HG03045 (cell line): ENCODE measurements around the gene CTCF.

ENCODE experiments used
- ATAC-seq: cut with Tn5 transposase; IDR thresholded peaks from one replicate; pipeline ENCODE4 v1.9.1; 2021; ENCODE audit warnings: mild to moderate bottlenecking, moderate library complexity; ENCODE audit not compliant: unreplicated experiment

Gene CTCF

DNA sequence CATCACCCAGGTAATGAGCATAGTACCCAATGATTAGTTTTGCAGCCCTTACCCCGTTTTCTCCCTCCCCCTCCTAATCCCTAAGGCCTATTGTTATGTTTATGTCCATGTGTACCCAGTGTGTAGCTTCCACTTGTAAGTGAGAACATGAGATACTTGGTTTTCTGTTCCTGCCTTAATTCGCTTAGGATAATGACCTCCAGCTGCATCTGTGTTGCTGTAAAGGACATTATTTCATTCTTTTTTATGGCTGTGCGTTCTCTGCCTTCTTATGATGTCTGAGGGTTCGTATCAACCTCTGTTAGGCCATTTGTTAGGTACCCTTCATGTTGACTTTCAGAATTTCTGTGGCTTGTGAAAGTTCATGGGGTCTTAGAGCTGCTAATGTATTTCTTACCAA lies 31.0 kb downstream of the CTCF start:
- no peak for ATAC-seq

DNA sequence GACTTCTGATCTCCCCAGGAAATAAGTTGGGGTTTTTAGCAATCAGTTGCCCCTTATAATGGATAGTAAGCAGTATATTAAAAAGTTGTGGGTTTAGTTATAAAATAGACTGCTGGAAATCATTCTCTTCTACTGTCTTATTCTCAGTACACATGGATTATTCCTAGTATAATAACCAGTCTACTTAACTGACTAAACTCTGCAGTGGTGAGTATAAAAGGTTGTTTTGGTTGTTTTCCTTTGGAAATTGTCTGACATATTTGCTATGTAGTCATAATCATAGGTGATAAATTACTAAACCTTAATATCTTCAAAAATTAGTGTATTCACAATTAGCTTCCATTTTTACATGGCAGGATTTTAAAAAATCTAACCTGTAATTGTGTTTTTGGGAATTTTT lies 31.4 kb downstream of the CTCF start:
- ATAC-seq: no peak

DNA sequence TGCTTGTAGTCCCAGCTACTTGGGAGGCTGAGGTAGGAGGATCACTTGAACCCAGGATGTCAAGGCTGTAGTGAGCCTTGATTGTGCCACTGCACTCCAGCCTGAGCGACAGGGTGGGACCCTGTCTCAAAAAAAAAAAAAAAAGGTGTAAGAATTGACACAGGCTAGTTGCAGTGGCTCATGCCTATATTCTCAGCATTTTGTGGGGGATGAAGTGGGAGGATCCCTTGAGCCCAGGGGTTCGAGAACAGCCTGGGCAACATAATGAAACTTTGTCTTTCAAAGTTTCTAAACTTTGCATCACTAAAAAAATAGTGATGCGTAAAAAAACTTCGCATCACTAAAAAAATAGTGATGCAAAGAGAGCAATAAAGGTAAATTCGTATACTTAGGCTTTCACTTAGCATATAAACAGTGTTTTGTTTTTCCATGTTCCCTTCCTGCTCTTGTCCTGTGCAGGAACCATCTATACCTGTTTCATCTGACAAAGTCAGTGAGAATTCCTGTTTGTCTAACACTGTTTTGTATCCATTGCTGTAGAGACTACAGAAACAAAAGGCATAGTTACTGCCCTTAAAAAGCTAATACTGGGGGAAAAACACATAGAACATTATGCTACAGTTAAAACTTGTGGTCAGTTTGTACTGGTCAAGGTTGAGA lies 32.1 kb downstream of the CTCF start:
- ATAC-seq: no peak

DNA sequence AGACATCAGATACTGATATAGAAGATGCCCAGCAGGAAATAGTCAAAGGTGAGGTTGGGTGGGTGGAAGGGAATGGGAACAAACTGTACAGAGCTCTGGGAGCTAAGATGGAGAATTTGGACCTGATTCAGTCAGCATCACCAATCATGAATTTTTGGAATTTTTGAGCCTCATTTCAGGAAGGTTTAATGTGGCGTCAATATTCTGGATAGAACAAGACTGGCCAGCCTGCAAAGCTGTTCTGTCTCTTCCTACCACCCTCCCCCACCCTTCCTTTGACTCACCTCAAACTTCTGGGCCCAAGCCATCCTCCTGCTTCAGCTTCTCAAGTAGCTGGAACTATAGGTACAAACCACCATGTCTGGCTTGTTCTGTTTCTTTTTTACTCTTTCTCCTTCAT lies 32.6 kb downstream of the CTCF start:
- ATAC-seq: no peak

- no peak for ATAC-seq
Measured at GRCh38 chr16:67598527-67598926, 36.2 kb downstream of the CTCF start.

DNA sequence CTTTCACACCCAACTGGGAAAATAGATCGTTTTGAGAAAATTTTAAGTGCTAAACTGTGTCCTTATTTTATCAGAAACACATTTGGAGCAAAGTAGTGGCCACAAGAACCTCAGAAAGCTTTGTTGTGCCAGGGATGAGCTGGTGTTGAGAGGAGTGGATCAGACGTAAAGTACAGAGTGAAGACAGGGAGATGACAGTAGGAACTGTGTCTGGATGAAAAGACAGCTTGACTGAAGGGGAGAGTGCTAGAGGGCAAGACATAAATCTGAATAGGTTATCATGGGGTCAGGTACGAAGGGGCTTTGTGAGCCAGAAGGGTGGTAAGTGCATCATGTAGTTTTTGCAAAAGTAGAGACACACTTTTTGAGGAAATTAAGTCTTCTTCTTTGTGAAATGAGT lies 43.3 kb downstream of the CTCF start:
- ATAC-seq: no peak

GRCh38 chr16:67606632-67607031 lies 44.3 kb downstream of the CTCF start:
- no peak for ATAC-seq

DNA sequence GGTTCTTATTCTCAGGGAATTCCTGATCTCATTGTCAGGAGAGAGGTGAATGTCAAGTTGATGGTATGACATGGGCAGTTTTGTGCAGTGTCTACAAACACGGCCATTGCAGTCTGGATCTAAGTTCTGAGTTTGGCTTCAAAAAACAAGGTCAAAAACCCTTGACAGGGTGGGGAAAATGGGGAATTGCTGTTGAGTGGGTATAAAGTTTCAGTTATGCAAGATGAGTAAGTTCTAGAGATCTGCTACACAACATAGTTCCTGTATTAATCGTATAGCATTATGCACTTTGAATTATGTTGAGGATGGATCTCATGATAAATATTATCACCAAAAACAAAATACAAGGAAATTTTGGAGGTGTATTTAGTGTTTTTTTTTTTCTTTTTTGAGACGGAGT lies 46.0 kb downstream of the CTCF start:
- ATAC-seq: no peak

DNA sequence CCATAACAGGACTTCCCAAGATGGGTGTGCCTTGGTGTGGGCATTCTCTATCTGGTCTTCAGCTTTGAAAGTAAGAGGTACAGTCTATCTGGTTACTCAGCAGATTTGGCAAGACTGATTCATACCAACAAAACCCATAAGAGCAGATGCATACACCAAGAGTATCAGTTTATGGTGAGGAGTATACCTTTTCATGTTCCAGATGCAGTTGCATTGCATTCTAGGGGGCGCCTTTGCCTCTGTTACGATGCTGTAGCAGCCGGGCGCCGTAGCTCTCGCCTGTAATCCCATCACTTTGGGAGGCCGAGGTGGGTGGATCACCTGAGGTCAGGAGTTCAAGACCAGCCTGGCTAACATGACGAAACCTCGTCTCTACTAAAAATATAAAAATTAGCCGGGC lies 51.5 kb downstream of the CTCF start:
- ATAC-seq: no peak

DNA sequence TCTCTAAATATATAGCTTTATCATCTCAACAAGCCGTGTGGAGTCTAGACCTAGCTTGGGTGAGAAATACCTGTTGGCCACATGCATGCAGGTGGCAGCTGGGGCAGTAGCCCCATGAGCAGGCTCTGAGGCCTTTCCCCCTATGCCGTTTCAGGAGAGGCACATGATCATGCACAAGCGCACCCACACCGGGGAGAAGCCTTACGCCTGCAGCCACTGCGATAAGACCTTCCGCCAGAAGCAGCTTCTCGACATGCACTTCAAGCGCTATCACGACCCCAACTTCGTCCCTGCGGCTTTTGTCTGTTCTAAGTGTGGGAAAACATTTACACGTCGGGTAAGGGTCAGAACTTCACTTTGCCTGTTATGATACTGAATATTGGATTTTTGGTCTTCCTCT lies 65.9 kb downstream of the CTCF start:
- no peak for ATAC-seq

GRCh38 chr16:67632415-67633172 lies 70.3 kb downstream of the CTCF start:
- no peak for ATAC-seq

DNA sequence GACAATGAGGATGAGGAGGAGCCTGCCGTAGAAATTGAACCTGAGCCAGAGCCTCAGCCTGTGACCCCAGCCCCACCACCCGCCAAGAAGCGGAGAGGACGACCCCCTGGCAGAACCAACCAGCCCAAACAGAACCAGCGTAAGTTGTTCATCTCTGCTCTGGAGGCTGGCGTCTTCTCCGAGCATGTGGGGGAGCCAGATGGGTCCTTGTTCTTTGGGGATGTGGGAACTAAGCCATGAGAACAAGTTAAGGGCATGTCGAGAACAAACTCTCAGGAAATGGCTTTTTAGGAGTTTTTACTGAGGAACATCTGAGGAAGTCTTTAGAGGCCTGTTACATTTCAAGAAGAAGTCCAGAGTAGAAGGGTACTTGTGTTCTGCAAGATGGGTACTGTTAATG lies 74.4 kb downstream of the CTCF start:
- ATAC-seq: no peak

GRCh38 chr16:67637625-67638024 lies 75.3 kb downstream of the CTCF start:
- no peak for ATAC-seq

- ATAC-seq: no peak
Measured at GRCh38 chr16:67641779-67642708, 79.7 kb downstream of the CTCF start.

DNA sequence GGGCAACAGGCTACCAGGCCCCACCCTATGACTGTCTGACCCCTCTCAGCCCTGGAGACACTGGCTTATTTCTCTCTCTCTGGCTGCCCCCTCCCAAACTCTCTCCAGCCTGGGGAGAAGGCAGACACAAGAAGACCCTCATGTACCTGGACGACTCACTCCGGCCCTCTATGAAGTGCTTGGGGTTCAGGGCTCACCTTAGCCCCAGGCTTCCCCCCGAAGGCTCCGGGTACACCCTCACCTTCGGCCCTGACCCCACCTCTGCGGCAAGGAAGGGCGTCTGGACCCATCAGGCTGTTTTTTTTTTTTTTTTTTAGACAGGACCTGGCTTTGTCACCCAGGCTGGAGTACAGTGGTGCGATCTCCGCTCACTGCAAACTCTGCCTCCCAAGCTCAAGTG lies 81.7 kb downstream of the CTCF start:
- no peak for ATAC-seq

DNA sequence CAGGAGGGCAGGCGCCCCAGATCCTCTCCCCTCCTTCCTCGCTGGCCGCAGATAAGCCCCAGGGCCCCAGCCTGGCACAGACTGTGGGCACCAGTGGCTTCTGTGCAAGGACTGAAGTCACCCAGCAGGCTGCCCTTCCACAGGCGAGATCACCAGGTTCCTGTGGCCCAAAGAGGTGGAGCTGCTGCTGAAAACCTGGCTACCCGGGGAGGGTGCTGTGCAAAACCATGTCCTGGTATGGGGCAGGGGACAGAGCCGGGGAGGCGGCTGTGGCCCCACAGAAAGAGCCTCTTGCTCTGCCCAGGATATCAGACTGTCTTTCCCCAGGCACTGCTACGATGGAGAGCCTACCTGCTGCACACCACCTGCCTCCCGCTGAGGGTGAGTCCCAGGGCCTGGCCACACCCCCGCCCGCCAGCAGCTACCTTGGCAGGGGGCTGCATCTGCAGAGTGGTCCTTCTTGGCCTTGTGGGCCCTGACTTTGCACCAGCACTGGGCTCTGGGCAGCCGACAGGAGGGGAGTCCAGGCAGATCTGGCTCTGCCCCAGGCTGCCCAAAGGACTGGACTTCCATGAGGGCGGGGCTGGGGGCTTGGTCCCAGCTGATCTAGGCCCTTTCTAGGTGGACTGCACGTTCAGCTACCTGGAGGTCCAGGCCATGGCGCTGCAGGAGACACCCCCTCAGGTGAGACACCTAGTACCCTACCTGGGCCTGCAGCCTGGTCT lies 83.2 kb downstream of the CTCF start:
- ATAC-seq: peak; percentile 9

DNA sequence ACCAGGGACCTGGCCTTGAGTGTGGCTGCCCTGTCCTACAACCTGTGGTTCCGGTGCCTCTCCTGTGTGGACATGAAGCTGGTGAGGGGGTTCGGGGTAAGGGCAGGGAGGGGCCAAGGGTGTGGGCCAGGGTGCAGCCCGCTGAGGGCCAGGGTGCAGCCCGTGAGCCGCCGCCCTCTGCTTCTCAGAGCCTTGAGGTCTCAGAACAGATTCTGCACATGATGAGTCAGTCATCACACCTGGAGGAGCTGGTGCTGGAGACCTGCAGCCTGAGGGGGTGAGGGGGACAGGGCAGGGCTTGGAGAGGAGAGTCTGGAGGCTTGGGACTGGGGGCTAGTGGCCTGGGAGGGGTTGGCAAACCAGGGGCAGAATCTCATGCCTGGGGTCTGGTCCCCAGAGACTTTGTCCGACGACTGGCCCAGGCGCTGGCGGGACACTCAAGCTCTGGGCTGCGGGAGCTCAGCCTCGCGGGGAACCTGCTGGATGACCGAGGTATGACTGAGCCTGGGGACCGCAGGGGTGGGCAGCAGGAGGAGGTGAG lies 84.9 kb downstream of the CTCF start:
- ATAC-seq: no peak

GRCh38 chr16:67647681-67648080 lies 85.4 kb downstream of the CTCF start:
- no peak for ATAC-seq

DNA sequence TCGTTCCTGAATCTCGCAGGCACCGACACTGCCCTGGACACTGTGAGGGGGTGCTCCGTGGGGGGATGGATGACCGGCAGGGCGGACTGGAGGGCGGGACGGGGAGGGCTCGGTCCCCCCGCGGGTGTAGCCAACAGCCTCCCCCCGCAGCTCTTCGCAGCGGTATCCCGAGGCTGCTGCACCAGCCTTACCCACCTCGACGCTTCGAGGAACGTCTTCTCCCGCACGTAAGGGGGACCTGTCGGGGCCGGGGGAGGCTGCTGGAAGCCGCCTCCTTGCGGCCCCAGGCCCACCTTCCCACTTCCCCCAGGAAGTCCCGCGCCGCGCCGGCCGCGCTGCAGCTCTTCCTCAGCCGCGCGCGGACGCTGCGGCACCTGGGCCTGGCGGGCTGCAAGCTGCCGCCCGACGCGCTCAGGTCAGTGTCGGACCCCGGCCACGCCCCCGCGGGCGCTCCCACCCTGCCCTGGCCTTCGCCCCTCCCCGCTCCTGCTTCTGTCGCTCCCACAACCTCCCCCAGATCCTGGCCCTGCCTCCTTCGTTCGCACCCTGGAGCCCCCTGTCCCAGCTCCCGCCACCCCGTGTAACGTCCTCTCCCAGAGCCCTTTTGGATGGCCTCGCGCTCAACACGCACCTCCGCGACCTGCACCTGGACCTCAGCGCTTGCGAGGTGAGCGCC lies 85.9 kb downstream of the CTCF start:
- no peak for ATAC-seq

- ATAC-seq: no peak
Measured at GRCh38 chr16:67648764-67649407, 86.6 kb downstream of the CTCF start.
